Measurements from ENCODE around the gene STK32B.

DNA sequence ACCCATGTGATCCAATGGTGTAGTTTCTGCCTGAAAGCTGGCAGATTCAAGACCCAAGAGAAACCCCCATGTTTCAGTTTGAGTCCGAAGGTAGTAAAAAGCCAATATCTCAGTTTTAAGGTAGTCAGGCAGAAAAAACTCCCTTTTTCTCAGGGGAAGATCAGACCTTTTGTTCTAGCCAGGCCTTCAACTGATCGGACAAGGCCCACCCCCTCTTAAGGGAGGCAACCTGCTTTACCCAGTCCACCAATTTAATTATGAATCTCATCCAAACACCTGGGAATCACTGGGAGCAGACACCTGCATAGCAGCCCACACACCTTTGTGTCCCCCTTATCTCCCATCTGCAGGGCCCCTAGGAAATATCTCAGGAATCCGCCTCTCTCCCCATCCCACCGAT is 322.0 kb downstream of the STK32B start:
- TF ChIP-seq, protein P1, sequence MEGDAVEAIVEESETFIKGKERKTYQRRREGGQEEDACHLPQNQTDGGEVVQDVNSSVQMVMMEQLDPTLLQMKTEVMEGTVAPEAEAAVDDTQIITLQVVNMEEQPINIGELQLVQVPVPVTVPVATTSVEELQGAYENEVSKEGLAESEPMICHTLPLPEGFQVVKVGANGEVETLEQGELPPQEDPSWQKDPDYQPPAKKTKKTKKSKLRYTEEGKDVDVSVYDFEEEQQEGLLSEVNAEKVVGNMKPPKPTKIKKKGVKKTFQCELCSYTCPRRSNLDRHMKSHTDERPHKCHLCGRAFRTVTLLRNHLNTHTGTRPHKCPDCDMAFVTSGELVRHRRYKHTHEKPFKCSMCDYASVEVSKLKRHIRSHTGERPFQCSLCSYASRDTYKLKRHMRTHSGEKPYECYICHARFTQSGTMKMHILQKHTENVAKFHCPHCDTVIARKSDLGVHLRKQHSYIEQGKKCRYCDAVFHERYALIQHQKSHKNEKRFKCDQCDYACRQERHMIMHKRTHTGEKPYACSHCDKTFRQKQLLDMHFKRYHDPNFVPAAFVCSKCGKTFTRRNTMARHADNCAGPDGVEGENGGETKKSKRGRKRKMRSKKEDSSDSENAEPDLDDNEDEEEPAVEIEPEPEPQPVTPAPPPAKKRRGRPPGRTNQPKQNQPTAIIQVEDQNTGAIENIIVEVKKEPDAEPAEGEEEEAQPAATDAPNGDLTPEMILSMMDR (IDR thresholded peaks at IDR 0.05): no peak
- TF ChIP-seq POLR2AphosphoS5 (IDR thresholded peaks at IDR 0.05) (no peak), POLR2A (IDR thresholded peaks at IDR 0.05) (no peak), EP300 (IDR thresholded peaks at IDR 0.05) (no peak)

All from stomach (tissue), 4 donors.